NCI-H1436 (cell line): ENCODE results near the gene FBXO38.

Experiments used
- DNase-seq: peaks from one replicate; lab custom pipeline; 2025; lab: John Stamatoyannopoulos, UW

Gene FBXO38

GRCh38 chr5:148382961-148383360, 797 bp upstream of the FBXO38 start:
- DNase-seq, result no peak

GRCh38 chr5:148384380-148384737, 601 bp downstream of the FBXO38 start:
- DNase-seq, result no peak

GRCh38 chr5:148385094-148385493, 1.3 kb downstream of the FBXO38 start:
- DNase-seq, result no peak

GRCh38 chr5:148386041-148386440, 2.3 kb downstream of the FBXO38 start:
- DNase-seq, result no peak

GRCh38 chr5:148387325-148387724, 3.6 kb downstream of the FBXO38 start:
- DNase-seq, result no peak

- no peak for DNase-seq
These were observed 4.9 kb downstream of the FBXO38 start for GRCh38 chr5:148388696-148389095.

GRCh38 chr5:148390914-148391313, 7.2 kb downstream of the FBXO38 start:
- DNase-seq, result no peak

GRCh38 chr5:148391422-148391821, 7.7 kb downstream of the FBXO38 start:
- no peak for DNase-seq

GRCh38 chr5:148393390-148393741, 9.6 kb downstream of the FBXO38 start:
- DNase-seq, result peak; percentile 93

- no peak for DNase-seq
These were observed 10.8 kb downstream of the FBXO38 start for GRCh38 chr5:148394587-148395019.

- no peak for DNase-seq
These were observed 11.3 kb downstream of the FBXO38 start for GRCh38 chr5:148395031-148395430.

- DNase-seq, result no peak
These were observed 14.3 kb downstream of the FBXO38 start for GRCh38 chr5:148397968-148398595.

GRCh38 chr5:148398698-148399121, 15.0 kb downstream of the FBXO38 start:
- no peak for DNase-seq

GRCh38 chr5:148401604-148402003, 17.8 kb downstream of the FBXO38 start:
- DNase-seq, result no peak

- DNase-seq, result no peak
These were observed 19.6 kb downstream of the FBXO38 start for GRCh38 chr5:148403344-148403743.

- no peak for DNase-seq
These were observed 22.6 kb downstream of the FBXO38 start for GRCh38 chr5:148406406-148406805.

- no peak for DNase-seq
These were observed 24.3 kb downstream of the FBXO38 start for GRCh38 chr5:148408092-148408491.

- no peak for DNase-seq
These were observed 28.4 kb downstream of the FBXO38 start for GRCh38 chr5:148412124-148412523.

GRCh38 chr5:148414833-148415232, 31.1 kb downstream of the FBXO38 start:
- no peak for DNase-seq

GRCh38 chr5:148416416-148416815, 32.7 kb downstream of the FBXO38 start:
- no peak for DNase-seq

- no peak for DNase-seq
These were observed 33.2 kb downstream of the FBXO38 start for GRCh38 chr5:148416921-148417320.

- no peak for DNase-seq
These were observed 34.8 kb downstream of the FBXO38 start for GRCh38 chr5:148418511-148418910.

GRCh38 chr5:148421661-148422060, 37.9 kb downstream of the FBXO38 start:
- no peak for DNase-seq

- DNase-seq, result no peak
These were observed 42.0 kb downstream of the FBXO38 start for GRCh38 chr5:148425808-148426207.

GRCh38 chr5:148426514-148426913, 42.8 kb downstream of the FBXO38 start:
- no peak for DNase-seq
